ENCODE results near the gene PRCP.
A peak's percentile ranks its signal among the peaks of the same experiment; 100 is the strongest.
"Not testable (repeated sequence)": the region's sequence is repeated elsewhere in the genome, so short reads cannot be mapped to it uniquely, and the experiment has no call there.

Gene PRCP

GRCh38 chr11:82900277-82901164 is at the start of gene PRCP:
PRCP (minus strand) TSS chr11:82900430; CDS start chr11:82900402, 28 bp downstream.
- DNase-seq (ENCODE audit: low read depth in 2 of 2) = peak; percentile 91 to 93

GRCh38 chr11:82949352-82949751 is 49.1 kb upstream of the PRCP start:
- no peak for DNase-seq (ENCODE audit: low read depth in 2 of 2)

- DNase-seq (ENCODE audit: low read depth in 2 of 2) = no peak
Observed at GRCh38 chr11:82945682-82946081, 45.5 kb upstream of the PRCP start.

- not testable (repeated sequence) for DNase-seq (ENCODE audit: low read depth in 2 of 2)
Observed at GRCh38 chr11:82945041-82945440, 44.8 kb upstream of the PRCP start.

- no peak for DNase-seq (ENCODE audit: low read depth in 2 of 2)
Observed at GRCh38 chr11:82944198-82944597, 44.0 kb upstream of the PRCP start.

- not testable (repeated sequence) for DNase-seq (ENCODE audit: low read depth in 2 of 2)
Observed at GRCh38 chr11:82943430-82943829, 43.2 kb upstream of the PRCP start.

- DNase-seq (ENCODE audit: low read depth in 2 of 2) = no peak
Observed at GRCh38 chr11:82942376-82942775, 42.1 kb upstream of the PRCP start.

- no peak for DNase-seq (ENCODE audit: low read depth in 2 of 2)
Observed at GRCh38 chr11:82939456-82939855, 39.2 kb upstream of the PRCP start.

GRCh38 chr11:82937554-82937953 is 37.3 kb upstream of the PRCP start:
- no peak for DNase-seq (ENCODE audit: low read depth in 2 of 2)

GRCh38 chr11:82936261-82936660 is 36.0 kb upstream of the PRCP start:
- DNase-seq (ENCODE audit: low read depth in 2 of 2) = no peak

- no peak for DNase-seq (ENCODE audit: low read depth in 2 of 2)
Observed at GRCh38 chr11:82932564-82932963, 32.3 kb upstream of the PRCP start.

GRCh38 chr11:82930734-82931133 is 30.5 kb upstream of the PRCP start:
- no peak for DNase-seq (ENCODE audit: low read depth in 2 of 2)

GRCh38 chr11:82930229-82930628 is 30.0 kb upstream of the PRCP start:
- DNase-seq (ENCODE audit: low read depth in 2 of 2) = no peak

- no peak for DNase-seq (ENCODE audit: low read depth in 2 of 2)
Observed at GRCh38 chr11:82929121-82929520, 28.9 kb upstream of the PRCP start.

- no peak for DNase-seq (ENCODE audit: low read depth in 2 of 2)
Observed at GRCh38 chr11:82927264-82927880, 27.1 kb upstream of the PRCP start.

GRCh38 chr11:82924522-82925224 is 24.4 kb upstream of the PRCP start:
- no peak for DNase-seq (ENCODE audit: low read depth in 2 of 2)

- not testable (repeated sequence) for DNase-seq (ENCODE audit: low read depth in 2 of 2)
Observed at GRCh38 chr11:82922396-82923173, 22.4 kb upstream of the PRCP start.

GRCh38 chr11:82920227-82920626 is 20.0 kb upstream of the PRCP start:
- not testable (repeated sequence) for DNase-seq (ENCODE audit: low read depth in 2 of 2)

- DNase-seq (ENCODE audit: low read depth in 2 of 2) = not testable (repeated sequence)
Observed at GRCh38 chr11:82919786-82920185, 19.6 kb upstream of the PRCP start.

- no peak for DNase-seq (ENCODE audit: low read depth in 2 of 2)
Observed at GRCh38 chr11:82909015-82909640, 8.9 kb upstream of the PRCP start.

- no peak for DNase-seq (ENCODE audit: low read depth in 2 of 2)
Observed at GRCh38 chr11:82908311-82908710, 8.1 kb upstream of the PRCP start.
